ENCODE data around the gene ZBTB5. TPM values are rescaled to one million over a fixed set of nuclear protein-coding genes. Genes with fewer than 3 reads are reported as not detected.

Gene ZBTB5
- total and polyA plus RNA-seq, 2 of the 13 experiments (the other 11 are each of a cell fraction or from before 2014, with no cell fraction given), result 12.5 to 20.5 TPM

DNA sequence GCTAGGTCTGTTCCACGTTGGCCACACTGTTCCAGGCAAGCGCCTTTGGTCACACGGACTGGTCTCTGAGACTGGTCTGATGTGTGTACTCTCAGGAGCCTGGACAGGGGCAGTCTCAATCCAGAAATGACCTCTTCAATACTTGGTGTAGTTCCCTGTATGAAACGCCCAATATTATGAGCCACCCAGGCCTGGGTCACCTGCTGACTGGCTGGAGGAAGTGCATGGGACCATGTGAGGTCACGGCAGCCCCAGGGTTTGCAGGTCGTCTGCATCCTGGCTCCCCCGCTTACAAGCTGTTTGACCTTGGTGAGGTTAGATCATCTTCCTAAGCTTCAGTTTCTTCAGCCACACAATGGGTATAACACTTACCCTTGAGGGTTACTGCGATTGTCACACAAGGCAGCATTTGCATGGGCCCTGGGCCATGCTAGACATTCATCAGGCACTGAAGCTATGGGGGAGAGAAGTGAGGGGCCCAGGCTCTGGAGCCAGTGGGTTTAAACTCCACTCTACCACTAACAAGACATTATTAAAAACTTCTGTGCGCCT is 47.9 kb downstream of the ZBTB5 start (continued):
- 0 out of 2 replicates have a peak, but pooled peaks have one; percentile 72 for TF ChIP-seq ZSCAN30 (CRISPR knock-in tag; IDR thresholded peaks at IDR 0.05)
- no peak for TF ChIP-seq ZKSCAN8 (CRISPR knock-in tag; IDR thresholded peaks at IDR 0.05; ENCODE audit: borderline replicate concordance)
- no peak for TF ChIP-seq KDM3A (CRISPR knock-in tag; IDR thresholded peaks at IDR 0.05; ENCODE audit: low read depth)
- no peak for TF ChIP-seq GATAD1 (CRISPR knock-in tag; IDR thresholded peaks at IDR 0.05)
- TF ChIP-seq SIX4 (CRISPR knock-in tag; IDR thresholded peaks at IDR 0.05), result no peak
- TF ChIP-seq, protein P1, sequence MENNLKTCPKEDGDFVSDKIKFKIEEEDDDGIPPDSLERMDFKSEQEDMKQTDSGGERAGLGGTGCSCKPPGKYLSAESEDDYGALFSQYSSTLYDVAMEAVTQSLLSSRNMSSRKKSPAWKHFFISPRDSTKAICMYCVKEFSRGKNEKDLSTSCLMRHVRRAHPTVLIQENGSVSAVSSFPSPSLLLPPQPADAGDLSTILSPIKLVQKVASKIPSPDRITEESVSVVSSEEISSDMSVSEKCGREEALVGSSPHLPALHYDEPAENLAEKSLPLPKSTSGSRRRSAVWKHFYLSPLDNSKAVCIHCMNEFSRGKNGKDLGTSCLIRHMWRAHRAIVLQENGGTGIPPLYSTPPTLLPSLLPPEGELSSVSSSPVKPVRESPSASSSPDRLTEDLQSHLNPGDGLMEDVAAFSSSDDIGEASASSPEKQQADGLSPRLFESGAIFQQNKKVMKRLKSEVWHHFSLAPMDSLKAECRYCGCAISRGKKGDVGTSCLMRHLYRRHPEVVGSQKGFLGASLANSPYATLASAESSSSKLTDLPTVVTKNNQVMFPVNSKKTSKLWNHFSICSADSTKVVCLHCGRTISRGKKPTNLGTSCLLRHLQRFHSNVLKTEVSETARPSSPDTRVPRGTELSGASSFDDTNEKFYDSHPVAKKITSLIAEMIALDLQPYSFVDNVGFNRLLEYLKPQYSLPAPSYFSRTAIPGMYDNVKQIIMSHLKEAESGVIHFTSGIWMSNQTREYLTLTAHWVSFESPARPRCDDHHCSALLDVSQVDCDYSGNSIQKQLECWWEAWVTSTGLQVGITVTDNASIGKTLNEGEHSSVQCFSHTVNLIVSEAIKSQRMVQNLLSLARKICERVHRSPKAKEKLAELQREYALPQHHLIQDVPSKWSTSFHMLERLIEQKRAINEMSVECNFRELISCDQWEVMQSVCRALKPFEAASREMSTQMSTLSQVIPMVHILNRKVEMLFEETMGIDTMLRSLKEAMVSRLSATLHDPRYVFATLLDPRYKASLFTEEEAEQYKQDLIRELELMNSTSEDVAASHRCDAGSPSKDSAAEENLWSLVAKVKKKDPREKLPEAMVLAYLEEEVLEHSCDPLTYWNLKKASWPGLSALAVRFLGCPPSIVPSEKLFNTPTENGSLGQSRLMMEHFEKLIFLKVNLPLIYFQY (CRISPR knock-in tag; IDR thresholded peaks at IDR 0.05; ENCODE audit: borderline replicate concordance), result no peak
- no peak for TF ChIP-seq ZNF326 (CRISPR knock-in tag; IDR thresholded peaks at IDR 0.05; ENCODE audit: borderline replicate concordance)
- TF ChIP-seq ZNF737 (CRISPR knock-in tag; IDR thresholded peaks at IDR 0.05; ENCODE audit: borderline replicate concordance), result no peak
- TF ChIP-seq ZMAT3 (CRISPR knock-in tag; conservative IDR thresholded peaks at IDR 0.05), result no peak
- TF ChIP-seq, protein P2, sequence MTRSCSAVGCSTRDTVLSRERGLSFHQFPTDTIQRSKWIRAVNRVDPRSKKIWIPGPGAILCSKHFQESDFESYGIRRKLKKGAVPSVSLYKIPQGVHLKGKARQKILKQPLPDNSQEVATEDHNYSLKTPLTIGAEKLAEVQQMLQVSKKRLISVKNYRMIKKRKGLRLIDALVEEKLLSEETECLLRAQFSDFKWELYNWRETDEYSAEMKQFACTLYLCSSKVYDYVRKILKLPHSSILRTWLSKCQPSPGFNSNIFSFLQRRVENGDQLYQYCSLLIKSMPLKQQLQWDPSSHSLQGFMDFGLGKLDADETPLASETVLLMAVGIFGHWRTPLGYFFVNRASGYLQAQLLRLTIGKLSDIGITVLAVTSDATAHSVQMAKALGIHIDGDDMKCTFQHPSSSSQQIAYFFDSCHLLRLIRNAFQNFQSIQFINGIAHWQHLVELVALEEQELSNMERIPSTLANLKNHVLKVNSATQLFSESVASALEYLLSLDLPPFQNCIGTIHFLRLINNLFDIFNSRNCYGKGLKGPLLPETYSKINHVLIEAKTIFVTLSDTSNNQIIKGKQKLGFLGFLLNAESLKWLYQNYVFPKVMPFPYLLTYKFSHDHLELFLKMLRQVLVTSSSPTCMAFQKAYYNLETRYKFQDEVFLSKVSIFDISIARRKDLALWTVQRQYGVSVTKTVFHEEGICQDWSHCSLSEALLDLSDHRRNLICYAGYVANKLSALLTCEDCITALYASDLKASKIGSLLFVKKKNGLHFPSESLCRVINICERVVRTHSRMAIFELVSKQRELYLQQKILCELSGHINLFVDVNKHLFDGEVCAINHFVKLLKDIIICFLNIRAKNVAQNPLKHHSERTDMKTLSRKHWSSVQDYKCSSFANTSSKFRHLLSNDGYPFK (CRISPR knock-in tag; IDR thresholded peaks at IDR 0.05; ENCODE audit: borderline replicate concordance), result no peak
- TF ChIP-seq ZFX (CRISPR knock-in tag; IDR thresholded peaks at IDR 0.05; ENCODE audit: low read depth), result no peak
- TF ChIP-seq, protein P3, sequence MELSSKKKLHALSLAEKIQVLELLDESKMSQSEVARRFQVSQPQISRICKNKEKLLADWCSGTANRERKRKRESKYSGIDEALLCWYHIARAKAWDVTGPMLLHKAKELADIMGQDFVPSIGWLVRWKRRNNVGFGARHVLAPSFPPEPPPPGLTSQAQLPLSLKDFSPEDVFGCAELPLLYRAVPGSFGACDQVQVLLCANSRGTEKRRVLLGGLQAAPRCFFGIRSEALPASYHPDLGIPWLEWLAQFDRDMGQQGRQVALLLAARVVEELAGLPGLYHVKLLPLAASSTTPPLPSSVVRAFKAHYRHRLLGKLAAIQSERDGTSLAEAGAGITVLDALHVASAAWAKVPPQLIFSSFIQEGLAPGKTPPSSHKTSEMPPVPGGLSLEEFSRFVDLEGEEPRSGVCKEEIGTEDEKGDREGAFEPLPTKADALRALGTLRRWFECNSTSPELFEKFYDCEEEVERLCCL (CRISPR knock-in tag; IDR thresholded peaks at IDR 0.05; ENCODE audit: borderline replicate concordance), result no peak
- TF ChIP-seq CENPT (CRISPR knock-in tag; IDR thresholded peaks at IDR 0.05; ENCODE audit: low read depth), result no peak
- TF ChIP-seq PAF1 (CRISPR knock-in tag; IDR thresholded peaks at IDR 0.05), result no peak
- TF ChIP-seq HMG20A (CRISPR knock-in tag; IDR thresholded peaks at IDR 0.05; ENCODE audit: borderline replicate concordance), result no peak
- TF ChIP-seq, protein P4, sequence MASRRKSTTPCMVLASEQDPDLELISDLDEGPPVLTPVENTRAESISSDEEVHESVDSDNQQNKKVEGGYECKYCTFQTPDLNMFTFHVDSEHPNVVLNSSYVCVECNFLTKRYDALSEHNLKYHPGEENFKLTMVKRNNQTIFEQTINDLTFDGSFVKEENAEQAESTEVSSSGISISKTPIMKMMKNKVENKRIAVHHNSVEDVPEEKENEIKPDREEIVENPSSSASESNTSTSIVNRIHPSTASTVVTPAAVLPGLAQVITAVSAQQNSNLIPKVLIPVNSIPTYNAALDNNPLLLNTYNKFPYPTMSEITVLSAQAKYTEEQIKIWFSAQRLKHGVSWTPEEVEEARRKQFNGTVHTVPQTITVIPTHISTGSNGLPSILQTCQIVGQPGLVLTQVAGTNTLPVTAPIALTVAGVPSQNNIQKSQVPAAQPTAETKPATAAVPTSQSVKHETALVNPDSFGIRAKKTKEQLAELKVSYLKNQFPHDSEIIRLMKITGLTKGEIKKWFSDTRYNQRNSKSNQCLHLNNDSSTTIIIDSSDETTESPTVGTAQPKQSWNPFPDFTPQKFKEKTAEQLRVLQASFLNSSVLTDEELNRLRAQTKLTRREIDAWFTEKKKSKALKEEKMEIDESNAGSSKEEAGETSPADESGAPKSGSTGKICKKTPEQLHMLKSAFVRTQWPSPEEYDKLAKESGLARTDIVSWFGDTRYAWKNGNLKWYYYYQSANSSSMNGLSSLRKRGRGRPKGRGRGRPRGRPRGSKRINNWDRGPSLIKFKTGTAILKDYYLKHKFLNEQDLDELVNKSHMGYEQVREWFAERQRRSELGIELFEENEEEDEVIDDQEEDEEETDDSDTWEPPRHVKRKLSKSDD (CRISPR knock-in tag; IDR thresholded peaks at IDR 0.05; ENCODE audit: low read depth), result no peak
- no peak for TF ChIP-seq SPEN (CRISPR knock-in tag; IDR thresholded peaks at IDR 0.05; ENCODE audit: low read depth)
- TF ChIP-seq, protein P5, sequence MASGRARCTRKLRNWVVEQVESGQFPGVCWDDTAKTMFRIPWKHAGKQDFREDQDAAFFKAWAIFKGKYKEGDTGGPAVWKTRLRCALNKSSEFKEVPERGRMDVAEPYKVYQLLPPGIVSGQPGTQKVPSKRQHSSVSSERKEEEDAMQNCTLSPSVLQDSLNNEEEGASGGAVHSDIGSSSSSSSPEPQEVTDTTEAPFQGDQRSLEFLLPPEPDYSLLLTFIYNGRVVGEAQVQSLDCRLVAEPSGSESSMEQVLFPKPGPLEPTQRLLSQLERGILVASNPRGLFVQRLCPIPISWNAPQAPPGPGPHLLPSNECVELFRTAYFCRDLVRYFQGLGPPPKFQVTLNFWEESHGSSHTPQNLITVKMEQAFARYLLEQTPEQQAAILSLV (CRISPR knock-in tag; IDR thresholded peaks at IDR 0.05; ENCODE audit: borderline replicate concordance), result no peak

Data from HepG2 (cell line).